Mesothelial cell of epicardium (in vitro differentiated cells): ENCODE data around the gene HOXD1. TPM values are rescaled to one million over a fixed set of nuclear protein-coding genes. Genes with fewer than 3 reads are reported as not detected.

Source experiments
- DNase-seq, 2 experiments: peaks; one replicate each; pipeline ENCODE4 v3.0.0; 2021; ENCODE audit warnings: low spot score in 2 of 2; ENCODE audit not compliant: unreplicated experiment in 2 of 2
- H3K27ac Mint-ChIP-seq: 2 replicates; pipeline ENCODE4 v1.8.0; 2021; ENCODE audit warnings: mixed read lengths
- H3K27me3 Mint-ChIP-seq: 2 replicates; pipeline ENCODE4 v1.8.0; 2021; ENCODE audit warnings: low read depth, mixed read lengths
- H3K36me3 Mint-ChIP-seq: 2 replicates; pipeline ENCODE4 v1.8.0; 2021; ENCODE audit warnings: mixed read lengths
- H3K4me1 Mint-ChIP-seq: 2 replicates; pipeline ENCODE4 v1.8.0; 2021; ENCODE audit warnings: mixed read lengths
- H3K4me3 Mint-ChIP-seq: 2 replicates; pipeline ENCODE4 v1.8.0; 2021; ENCODE audit warnings: mild to moderate bottlenecking, moderate library complexity, mixed read lengths
- H3K9me3 Mint-ChIP-seq: 2 replicates; pipeline ENCODE4 v1.8.0; 2021; ENCODE audit warnings: mixed read lengths
- CTCF ChIP-seq: fragments of 200-600 bp; sonication (generic); IDR thresholded peaks from one replicate; pipeline ENCODE4 v1.5.0; 2021; ENCODE audit warnings: antibody characterized with exemption; ENCODE audit not compliant: unreplicated experiment
- total RNA-seq: library from RNA; stranded (reverse); gene quantifications from 3 replicates; pipeline ENCODE4 v1.2.1, GENCODE V29; 2021

The HOXD1 gene
- total RNA-seq, 1 donor from 2014 or later, result not detected

- Mint-ChIP-seq H3K4me3 (no peak overlapping the region), H3K4me1 (peaks cover 10% of the 10 kb centered on the region), H3K9me3 (no peaks in the 10 kb centered on the region)
Observed at GRCh38 chr2:176172895-176173566, 15.4 kb upstream of the HOXD1 start.

GRCh38 chr2:176173567-176174381 lies 14.7 kb upstream of the HOXD1 start:
- Mint-ChIP-seq H3K27me3 (peaks cover 99% of the 10 kb centered on the region), H3K9me3 (no peaks in the 10 kb centered on the region), H3K27ac (no peak overlapping the region), H3K36me3 (peaks cover 2% of the 10 kb centered on the region), H3K4me1 (peaks cover 12% of the 10 kb centered on the region), H3K4me3 (no peak overlapping the region)
- no peak for TF ChIP-seq CTCF
- no peak for DNase-seq

More at GRCh38 chr2:176172895-176173566, 15.4 kb upstream of the HOXD1 start:
- no peak overlapping the region for H3K27ac Mint-ChIP-seq
- no peak for DNase-seq
- no peak for TF ChIP-seq CTCF
- peaks cover 98% of the 10 kb centered on the region for H3K27me3 Mint-ChIP-seq
- peaks cover 2% of the 10 kb centered on the region for H3K36me3 Mint-ChIP-seq

- Mint-ChIP-seq H3K27me3 (peaks cover 100% of the 10 kb centered on the region), H3K9me3 (no peaks in the 10 kb centered on the region), H3K36me3 (peaks cover 2% of the 10 kb centered on the region), H3K4me3 (no peak overlapping the region), H3K4me1 (peaks cover 12% of the 10 kb centered on the region), H3K27ac (no peak overlapping the region)
- DNase-seq, result no peak
- TF ChIP-seq CTCF, result no peak
Observed at GRCh38 chr2:176174382-176174823, 14.1 kb upstream of the HOXD1 start.

- H3K36me3 Mint-ChIP-seq, result peaks cover 2% of the 10 kb centered on the region
- TF ChIP-seq CTCF, result no peak
- no peak for DNase-seq
- H3K4me3 Mint-ChIP-seq, result peak overlapping the region; percentile 30
- H3K9me3 Mint-ChIP-seq, result no peaks in the 10 kb centered on the region
- H3K27me3 Mint-ChIP-seq, result peaks cover 100% of the 10 kb centered on the region
- no peak overlapping the region for H3K27ac Mint-ChIP-seq
- H3K4me1 Mint-ChIP-seq, result peaks cover 12% of the 10 kb centered on the region
Observed at GRCh38 chr2:176174824-176175708, 13.4 kb upstream of the HOXD1 start.

- no peak overlapping the region for H3K4me3 Mint-ChIP-seq
Observed at GRCh38 chr2:176175709-176176607, 12.5 kb upstream of the HOXD1 start.

More at GRCh38 chr2:176175709-176176607, 12.5 kb upstream of the HOXD1 start:
- H3K36me3 Mint-ChIP-seq, result peaks cover 2% of the 10 kb centered on the region
- H3K4me1 Mint-ChIP-seq, result peaks cover 12% of the 10 kb centered on the region
- peaks cover 100% of the 10 kb centered on the region for H3K27me3 Mint-ChIP-seq
- H3K27ac Mint-ChIP-seq, result no peak overlapping the region
- TF ChIP-seq CTCF, result no peak
- H3K9me3 Mint-ChIP-seq, result no peaks in the 10 kb centered on the region
- no peak for DNase-seq
